BLaER1 (cell line): ENCODE results near the gene SPRR5.

Experiments used
- H3K27ac ChIP-seq: shearing (Covaris generic); formaldehyde crosslinking; 2 replicates; pipeline ENCODE4 v1.8.1; 2022
- H3K27me3 ChIP-seq: shearing (Covaris generic); formaldehyde crosslinking; 2 replicates; pipeline ENCODE4 v1.8.1; 2022
- H3K36me3 ChIP-seq: shearing (Covaris generic); formaldehyde crosslinking; 2 replicates; pipeline ENCODE4 v1.8.1; 2022
- H3K4me1 ChIP-seq: shearing (Covaris generic); formaldehyde crosslinking; 2 replicates; pipeline ENCODE4 v1.8.1; 2022
- H3K4me2 ChIP-seq: shearing (Covaris generic); formaldehyde crosslinking; 2 replicates; pipeline ENCODE4 v1.8.1; 2022
- H3K4me3 ChIP-seq: shearing (Covaris generic); formaldehyde crosslinking; 2 replicates; pipeline ENCODE4 v1.8.1; 2022
- H3K9ac ChIP-seq: shearing (Covaris generic); formaldehyde crosslinking; 2 replicates; pipeline ENCODE4 v1.8.1; 2022
- H3K9me3 ChIP-seq: shearing (Covaris generic); formaldehyde crosslinking; 2 replicates; pipeline ENCODE4 v1.8.1; 2022
- H4K20me1 ChIP-seq: shearing (Covaris generic); formaldehyde crosslinking; 2 replicates; pipeline ENCODE4 v1.8.1; 2022
- Cebpa-rat ChIP-seq: shearing (Covaris generic); IDR thresholded peaks from 2 replicates; pipeline ENCODE4 v1.8.1; 2022

Gene SPRR5

DNA sequence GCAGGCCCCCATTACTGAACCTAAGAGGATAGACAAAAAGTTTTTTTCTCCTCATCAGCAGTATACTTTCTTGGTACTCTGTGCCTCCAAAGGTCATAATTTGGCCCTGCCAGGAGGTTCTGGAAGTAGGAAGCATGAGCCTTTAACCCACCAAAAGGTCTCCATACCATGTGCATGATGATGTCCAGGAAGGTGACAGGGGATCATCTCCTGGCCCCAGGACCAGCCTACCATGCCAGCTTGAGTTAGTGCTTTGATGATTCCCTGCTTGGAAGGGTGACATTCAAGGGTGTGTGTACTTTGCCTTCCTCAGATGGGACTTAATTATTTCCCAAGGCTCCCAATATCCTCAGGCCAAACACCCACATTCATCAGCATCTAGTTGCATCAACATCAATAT lies 30.6 kb downstream of the SPRR5 start:
- Histone ChIP-seq H3K27me3 (no peaks in the 10 kb centered on the region), H3K4me2 (no peak overlapping the region), H3K4me1 (peaks cover 4% of the 10 kb centered on the region), H3K4me3 (no peak overlapping the region), H3K9me3 (peaks cover 13% of the 10 kb centered on the region), H3K36me3 (no peaks in the 10 kb centered on the region), H3K27ac (no peak overlapping the region), H3K9ac (no peak overlapping the region), H4K20me1 (no peaks in the 10 kb centered on the region)
- TF ChIP-seq Cebpa-rat, result no peak

GRCh38 chr1:152980676-152981075 lies 33.7 kb downstream of the SPRR5 start:
- Histone ChIP-seq H3K4me3 (no peak overlapping the region), H3K9me3 (no peaks in the 10 kb centered on the region), H3K9ac (no peak overlapping the region), H3K27ac (no peak overlapping the region), H3K4me2 (no peak overlapping the region), H3K4me1 (peaks cover 17% of the 10 kb centered on the region), H3K36me3 (no peaks in the 10 kb centered on the region), H4K20me1 (no peaks in the 10 kb centered on the region), H3K27me3 (no peaks in the 10 kb centered on the region)
- TF ChIP-seq Cebpa-rat, result no peak

GRCh38 chr1:152981146-152981871 lies 34.3 kb downstream of the SPRR5 start:
- Histone ChIP-seq H3K4me3 (no peak overlapping the region), H3K4me2 (no peak overlapping the region), H4K20me1 (no peaks in the 10 kb centered on the region), H3K36me3 (no peaks in the 10 kb centered on the region), H3K27ac (no peak overlapping the region), H3K9me3 (no peaks in the 10 kb centered on the region), H3K27me3 (no peaks in the 10 kb centered on the region), H3K4me1 (peaks cover 17% of the 10 kb centered on the region), H3K9ac (no peak overlapping the region)
- TF ChIP-seq Cebpa-rat, result no peak

DNA sequence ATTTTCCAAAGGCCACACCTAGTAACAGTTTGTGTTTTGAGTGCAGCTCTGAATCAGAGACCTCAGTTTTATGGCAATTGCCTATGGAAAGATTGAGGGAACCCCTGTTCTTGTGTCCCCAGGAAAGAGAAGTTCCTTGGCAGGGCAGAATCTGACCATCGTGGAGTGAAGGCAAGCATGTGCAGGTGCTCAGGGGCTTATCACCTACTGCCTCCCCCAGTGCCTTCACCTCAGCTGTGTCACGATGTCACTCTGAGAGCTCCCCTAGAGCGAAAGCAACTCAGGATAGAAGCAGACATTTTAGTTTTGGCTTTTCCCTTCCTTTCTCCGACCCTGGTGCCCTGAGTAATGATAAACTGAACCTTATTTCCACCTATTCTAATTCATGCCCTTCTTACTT lies 35.1 kb downstream of the SPRR5 start:
- no peaks in the 10 kb centered on the region for H4K20me1 ChIP-seq
- no peak overlapping the region for H3K4me2 ChIP-seq
- H3K9me3 ChIP-seq, result no peaks in the 10 kb centered on the region
- no peak overlapping the region for H3K27ac ChIP-seq
- H3K27me3 ChIP-seq, result no peaks in the 10 kb centered on the region
- H3K36me3 ChIP-seq, result no peaks in the 10 kb centered on the region
- no peak overlapping the region for H3K9ac ChIP-seq
- no peak overlapping the region for H3K4me3 ChIP-seq
- H3K4me1 ChIP-seq, result peaks cover 17% of the 10 kb centered on the region
- no peak for TF ChIP-seq Cebpa-rat

- no peak for TF ChIP-seq Cebpa-rat
- Histone ChIP-seq H3K4me1 (peaks cover 17% of the 10 kb centered on the region), H3K36me3 (no peaks in the 10 kb centered on the region), H3K9me3 (no peaks in the 10 kb centered on the region), H3K9ac (no peak overlapping the region), H3K4me3 (no peak overlapping the region), H3K27ac (peak overlapping the region; percentile 5; the same call in 1 of the 2 replicates), H4K20me1 (no peaks in the 10 kb centered on the region), H3K27me3 (no peaks in the 10 kb centered on the region), H3K4me2 (peak overlapping the region; percentile 40)
Observed at GRCh38 chr1:152983234-152983633, 36.2 kb downstream of the SPRR5 start.

GRCh38 chr1:152983743-152984142 lies 36.7 kb downstream of the SPRR5 start, which contains the start of gene SPRR1A:
Gene SPRR1A, plus strand, starts transcription at chr1:152984081. Its CDS starts 1,150 bp downstream, at chr1:152985231.
- TF ChIP-seq Cebpa-rat, result no peak
- H3K27me3 ChIP-seq, result no peaks in the 10 kb centered on the region
- H3K4me1 ChIP-seq, result peaks cover 17% of the 10 kb centered on the region
- H3K9ac ChIP-seq, result no peak within 1 kb of the TSS
- H3K4me2 ChIP-seq, result peak within 1 kb of the TSS; percentile 40
- no peaks in the 10 kb centered on the region for H3K36me3 ChIP-seq
- H3K4me3 ChIP-seq, result no peak within 1 kb of the TSS
- H4K20me1 ChIP-seq, result no peaks in the 10 kb centered on the region
- no peaks in the 10 kb centered on the region for H3K9me3 ChIP-seq
- peak within 1 kb of the TSS; percentile 5; the same call in 1 of the 2 replicates for H3K27ac ChIP-seq

GRCh38 chr1:152986578-152986977 lies 39.6 kb downstream of the SPRR5 start:
- H3K4me3 ChIP-seq, result no peak overlapping the region
- no peaks in the 10 kb centered on the region for H3K9me3 ChIP-seq
- no peaks in the 10 kb centered on the region for H4K20me1 ChIP-seq
- H3K36me3 ChIP-seq, result no peaks in the 10 kb centered on the region
- H3K27ac ChIP-seq, result no peak overlapping the region
- no peak overlapping the region for H3K4me2 ChIP-seq
- H3K4me1 ChIP-seq, result peaks cover 17% of the 10 kb centered on the region
- H3K27me3 ChIP-seq, result no peaks in the 10 kb centered on the region
- H3K9ac ChIP-seq, result no peak overlapping the region
- no peak for TF ChIP-seq Cebpa-rat

GRCh38 chr1:152993186-152993585 lies 46.2 kb downstream of the SPRR5 start:
- H3K27ac ChIP-seq, result no peak overlapping the region
- no peak for TF ChIP-seq Cebpa-rat
- no peaks in the 10 kb centered on the region for H3K27me3 ChIP-seq
- H3K9me3 ChIP-seq, result peaks cover 9% of the 10 kb centered on the region
- H3K4me2 ChIP-seq, result no peak overlapping the region
- H3K9ac ChIP-seq, result no peak overlapping the region
- H3K4me3 ChIP-seq, result no peak overlapping the region
- no peaks in the 10 kb centered on the region for H3K36me3 ChIP-seq
- H3K4me1 ChIP-seq, result no peaks in the 10 kb centered on the region
- H4K20me1 ChIP-seq, result no peaks in the 10 kb centered on the region

- H3K27ac ChIP-seq, result no peak overlapping the region
- H3K36me3 ChIP-seq, result no peaks in the 10 kb centered on the region
- H3K9ac ChIP-seq, result no peak overlapping the region
- no peak overlapping the region for H3K4me2 ChIP-seq
- no peaks in the 10 kb centered on the region for H3K27me3 ChIP-seq
- TF ChIP-seq Cebpa-rat, result no peak
- H3K9me3 ChIP-seq, result peaks cover 9% of the 10 kb centered on the region
- no peaks in the 10 kb centered on the region for H4K20me1 ChIP-seq
- H3K4me3 ChIP-seq, result no peak overlapping the region
- no peaks in the 10 kb centered on the region for H3K4me1 ChIP-seq
Observed at GRCh38 chr1:152995842-152996241, 48.8 kb downstream of the SPRR5 start.

GRCh38 chr1:152996633-152997400 lies 49.8 kb downstream of the SPRR5 start:
- no peak for TF ChIP-seq Cebpa-rat
- no peaks in the 10 kb centered on the region for H3K27me3 ChIP-seq
- no peaks in the 10 kb centered on the region for H4K20me1 ChIP-seq
- H3K9me3 ChIP-seq, result peaks cover 9% of the 10 kb centered on the region
- no peak overlapping the region for H3K4me2 ChIP-seq
- H3K27ac ChIP-seq, result no peak overlapping the region
- no peak overlapping the region for H3K4me3 ChIP-seq
- H3K4me1 ChIP-seq, result peaks cover under 1% of the 10 kb centered on the region
- no peaks in the 10 kb centered on the region for H3K36me3 ChIP-seq
- H3K9ac ChIP-seq, result no peak overlapping the region
